ENCODE data around the gene HERPUD2.

- no peak for TF ChIP-seq EP300 (IDR thresholded peaks at IDR 0.05)
- TF ChIP-seq CTCF (IDR thresholded peaks at IDR 0.05): no peak
- TF ChIP-seq POLR2A (IDR thresholded peaks at IDR 0.05): no peak
Observed at GRCh38 chr7:35697414-35698175, 2.7 kb upstream of the HERPUD2 start.
